Liver (tissue), 9 donors: ENCODE measurements around the gene BEND7. TPM values are rescaled to one million over a fixed set of nuclear protein-coding genes. Genes with fewer than 3 reads are reported as not detected.

Experiments used
- DNase-seq: peaks from one replicate; pipeline ENCODE4 v3.0.0-alpha.2; 2017; ENCODE audit warnings: low spot score
- H3K27ac ChIP-seq, 2 donors: one replicate each; pipeline ENCODE4 v1.7.0; 2013; ENCODE audit warnings: inconsistent platforms in 2 of 2, low read length in 2 of 2, control low read depth in 1 of 2, low read depth in 1 of 2, mild to moderate bottlenecking in 1 of 2
- H3K27me3 ChIP-seq, 4 donors: one replicate each; pipeline versions ENCODE4 v1.6.1 to v1.7.0; 2013; ENCODE audit warnings: low read length in 3 of 4, inconsistent platforms in 1 of 4, mild to moderate bottlenecking in 1 of 4, moderate library complexity in 1 of 4; ENCODE audit not compliant: control insufficient read depth in 4 of 4, insufficient read depth in 4 of 4
- H3K36me3 ChIP-seq, 4 donors: one replicate each; pipeline versions ENCODE4 v1.6.1 to v1.7.0; 2013; ENCODE audit warnings: low read length in 3 of 4, mild to moderate bottlenecking in 3 of 4, low read depth in 1 of 4, moderate library complexity in 1 of 4; ENCODE audit not compliant: control insufficient read depth in 4 of 4, insufficient read depth in 3 of 4
- H3K4me1 ChIP-seq, 4 donors: one replicate each; pipeline versions ENCODE4 v1.6.1 to v1.7.0; 2013; ENCODE audit warnings: low read length in 3 of 4, mild to moderate bottlenecking in 3 of 4, moderate library complexity in 1 of 4; ENCODE audit not compliant: control insufficient read depth in 4 of 4, insufficient read depth in 4 of 4
- H3K4me3 ChIP-seq, 3 donors: one replicate each; pipeline versions ENCODE4 v1.6.1 to v1.7.0; 2013; ENCODE audit warnings: low read length in 3 of 3, control low read depth in 1 of 3, low read depth in 1 of 3, mild to moderate bottlenecking in 1 of 3
- H3K9ac ChIP-seq, 2 donors: one replicate each; pipeline ENCODE4 v1.7.0; 2013; ENCODE audit warnings: low read length in 2 of 2, mild to moderate bottlenecking in 2 of 2, moderate library complexity in 2 of 2, control low read depth in 1 of 2, low read depth in 1 of 2
- H3K9me3 ChIP-seq, 4 donors: one replicate each; pipeline versions ENCODE4 v1.6.1 to v1.7.0; 2013; ENCODE audit warnings: low read length in 3 of 4; ENCODE audit not compliant: control insufficient read depth in 4 of 4
- EGR1 ChIP-seq, 2 donors: IDR thresholded peaks; 2 replicates each; pipeline ENCODE4 v1.6.1; 2016 to 2018; ENCODE audit warnings: antibody characterized with exemption in 2 of 2, low read depth in 2 of 2
- FOXA1 ChIP-seq: IDR thresholded peaks from 2 replicates; pipeline ENCODE4 v1.6.1; 2016; ENCODE audit warnings: antibody characterized with exemption
- GABPA ChIP-seq, 2 donors: IDR thresholded peaks in 1 of 2; conservative IDR thresholded peaks in 1 of 2; 2 replicates each; pipeline ENCODE4 v1.6.1; 2016; ENCODE audit warnings: antibody characterized with exemption in 2 of 2, mild to moderate bottlenecking in 1 of 2, moderate library complexity in 1 of 2
- HNF4A ChIP-seq, 2 donors: conservative IDR thresholded peaks; 2 replicates each; pipeline ENCODE4 v1.6.1; 2016; ENCODE audit warnings: antibody characterized with exemption in 2 of 2, mild to moderate bottlenecking in 2 of 2
- HNF4G ChIP-seq: IDR thresholded peaks from 2 replicates; pipeline ENCODE4 v1.6.1; 2016; ENCODE audit warnings: antibody characterized with exemption
- NR2F2 ChIP-seq: IDR thresholded peaks from 2 replicates; pipeline ENCODE4 v1.6.1; 2016; ENCODE audit warnings: antibody characterized with exemption
- RAD21 ChIP-seq, 2 donors: IDR thresholded peaks; 2 replicates each; pipeline ENCODE4 v1.6.1; 2016; ENCODE audit warnings: antibody characterized with exemption in 2 of 2, mild to moderate bottlenecking in 2 of 2
- RXRA ChIP-seq, 2 donors: IDR thresholded peaks; 2 replicates each; pipeline ENCODE4 v1.6.1; 2017 to 2018; ENCODE audit warnings: antibody characterized with exemption in 2 of 2, mild to moderate bottlenecking in 1 of 2
- SP1 ChIP-seq: IDR thresholded peaks from 2 replicates; pipeline ENCODE4 v1.6.1; 2018; ENCODE audit warnings: antibody characterized with exemption, mild to moderate bottlenecking
- YY1 ChIP-seq: IDR thresholded peaks from 2 replicates; pipeline ENCODE4 v1.6.1; 2016; ENCODE audit warnings: antibody characterized with exemption, mild to moderate bottlenecking
- WGBS: extraction: QIAGEN DNeasy Blood & Tissue Kit; methylation state at CpG from one replicate; pipeline ENCODE4 v1.1.7; 2013; 5-methylcytosine and 5-hydroxymethylcytosine counted together
- polyA plus RNA-seq, 2 donors: library from polyadenylated mRNA; stranded (reverse) in 1 of 2; unstranded in 1 of 2; fragments of 200-250 nt in 1 of 2; fragments of >200 nt in 1 of 2; fragmentation: Nextera tagmentation in 1 of 2; extraction: Ambion mirVana in 1 of 2; gene quantifications; one replicate each; pipeline versions ENCODE4 v1.2.1 to v1.2.3, GENCODE V29; 2013 to 2015
- total RNA-seq, 2 donors: library from RNA; depleted of rRNA; stranded (reverse); fragments of >200 nt; gene quantifications; one replicate each; pipeline ENCODE4 v1.2.3, GENCODE V29; 2014
- TF ChIP-seq, protein P1 (sequence below): fragments of 150-350 bp; IDR thresholded peaks from 2 replicates; pipeline ENCODE4 v1.5.1; 2017; ENCODE audit warnings: improper control_type of control experiment, low read depth, low read length; ENCODE audit not compliant: missing input control
- TF ChIP-seq, protein P2 (sequence below): IDR thresholded peaks from 2 replicates; pipeline ENCODE4 v1.6.1; 2016; ENCODE audit warnings: antibody characterized with exemption, mild to moderate bottlenecking
- TF ChIP-seq, protein P3 (sequence below): IDR thresholded peaks from 2 replicates; pipeline ENCODE4 v1.6.1; 2016; ENCODE audit warnings: antibody characterized with exemption
- TF ChIP-seq, protein P4 (sequence below): IDR thresholded peaks from 2 replicates; pipeline ENCODE4 v1.6.1; 2016; ENCODE audit warnings: antibody characterized with exemption
- TF ChIP-seq, protein P5 (sequence below): IDR thresholded peaks from 2 replicates; pipeline ENCODE4 v1.6.1; 2016; ENCODE audit warnings: antibody characterized with exemption
- donor health status: healthy.
- donor health status: healthy.
- donor health status: healthy.
- donor health status: healthy.
- donor health status: healthy.

BEND7 gene
- total and polyA plus RNA-seq, 4 donors: 4.1 to 10.1 (median 5.5) TPM

DNA sequence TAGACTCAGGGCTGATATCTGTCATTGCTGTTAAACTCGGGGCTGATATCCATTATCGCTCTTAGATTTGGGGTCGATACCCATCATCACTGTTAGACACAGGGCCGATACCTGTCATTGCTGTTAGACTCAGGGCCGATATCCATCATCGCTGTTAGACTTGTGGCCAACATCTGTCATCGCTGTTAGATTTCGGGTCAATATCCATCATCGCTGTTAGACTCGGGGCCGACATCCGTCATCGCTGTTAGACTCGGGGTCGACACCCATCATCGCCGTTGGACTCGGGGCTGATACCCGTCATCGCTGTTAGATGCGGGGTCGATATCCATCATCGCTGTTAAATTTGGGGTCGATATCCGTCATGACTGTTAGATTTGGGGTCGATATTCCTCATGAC lies 54.8 kb downstream of the BEND7 start:
- 98% methylated on average over 26 of the region's 26 CpGs for WGBS
- TF ChIP-seq, protein P1, sequence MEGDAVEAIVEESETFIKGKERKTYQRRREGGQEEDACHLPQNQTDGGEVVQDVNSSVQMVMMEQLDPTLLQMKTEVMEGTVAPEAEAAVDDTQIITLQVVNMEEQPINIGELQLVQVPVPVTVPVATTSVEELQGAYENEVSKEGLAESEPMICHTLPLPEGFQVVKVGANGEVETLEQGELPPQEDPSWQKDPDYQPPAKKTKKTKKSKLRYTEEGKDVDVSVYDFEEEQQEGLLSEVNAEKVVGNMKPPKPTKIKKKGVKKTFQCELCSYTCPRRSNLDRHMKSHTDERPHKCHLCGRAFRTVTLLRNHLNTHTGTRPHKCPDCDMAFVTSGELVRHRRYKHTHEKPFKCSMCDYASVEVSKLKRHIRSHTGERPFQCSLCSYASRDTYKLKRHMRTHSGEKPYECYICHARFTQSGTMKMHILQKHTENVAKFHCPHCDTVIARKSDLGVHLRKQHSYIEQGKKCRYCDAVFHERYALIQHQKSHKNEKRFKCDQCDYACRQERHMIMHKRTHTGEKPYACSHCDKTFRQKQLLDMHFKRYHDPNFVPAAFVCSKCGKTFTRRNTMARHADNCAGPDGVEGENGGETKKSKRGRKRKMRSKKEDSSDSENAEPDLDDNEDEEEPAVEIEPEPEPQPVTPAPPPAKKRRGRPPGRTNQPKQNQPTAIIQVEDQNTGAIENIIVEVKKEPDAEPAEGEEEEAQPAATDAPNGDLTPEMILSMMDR: no peak
- no peak for TF ChIP-seq YY1
- no peak for TF ChIP-seq SP1
- TF ChIP-seq, protein P2, sequence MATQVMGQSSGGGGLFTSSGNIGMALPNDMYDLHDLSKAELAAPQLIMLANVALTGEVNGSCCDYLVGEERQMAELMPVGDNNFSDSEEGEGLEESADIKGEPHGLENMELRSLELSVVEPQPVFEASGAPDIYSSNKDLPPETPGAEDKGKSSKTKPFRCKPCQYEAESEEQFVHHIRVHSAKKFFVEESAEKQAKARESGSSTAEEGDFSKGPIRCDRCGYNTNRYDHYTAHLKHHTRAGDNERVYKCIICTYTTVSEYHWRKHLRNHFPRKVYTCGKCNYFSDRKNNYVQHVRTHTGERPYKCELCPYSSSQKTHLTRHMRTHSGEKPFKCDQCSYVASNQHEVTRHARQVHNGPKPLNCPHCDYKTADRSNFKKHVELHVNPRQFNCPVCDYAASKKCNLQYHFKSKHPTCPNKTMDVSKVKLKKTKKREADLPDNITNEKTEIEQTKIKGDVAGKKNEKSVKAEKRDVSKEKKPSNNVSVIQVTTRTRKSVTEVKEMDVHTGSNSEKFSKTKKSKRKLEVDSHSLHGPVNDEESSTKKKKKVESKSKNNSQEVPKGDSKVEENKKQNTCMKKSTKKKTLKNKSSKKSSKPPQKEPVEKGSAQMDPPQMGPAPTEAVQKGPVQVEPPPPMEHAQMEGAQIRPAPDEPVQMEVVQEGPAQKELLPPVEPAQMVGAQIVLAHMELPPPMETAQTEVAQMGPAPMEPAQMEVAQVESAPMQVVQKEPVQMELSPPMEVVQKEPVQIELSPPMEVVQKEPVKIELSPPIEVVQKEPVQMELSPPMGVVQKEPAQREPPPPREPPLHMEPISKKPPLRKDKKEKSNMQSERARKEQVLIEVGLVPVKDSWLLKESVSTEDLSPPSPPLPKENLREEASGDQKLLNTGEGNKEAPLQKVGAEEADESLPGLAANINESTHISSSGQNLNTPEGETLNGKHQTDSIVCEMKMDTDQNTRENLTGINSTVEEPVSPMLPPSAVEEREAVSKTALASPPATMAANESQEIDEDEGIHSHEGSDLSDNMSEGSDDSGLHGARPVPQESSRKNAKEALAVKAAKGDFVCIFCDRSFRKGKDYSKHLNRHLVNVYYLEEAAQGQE: no peak
- TF ChIP-seq FOXA1: no peak
- TF ChIP-seq NR2F2: no peak
- no peak for TF ChIP-seq HNF4A (conservative IDR thresholded peaks at IDR 0.05)
- TF ChIP-seq, protein P3, sequence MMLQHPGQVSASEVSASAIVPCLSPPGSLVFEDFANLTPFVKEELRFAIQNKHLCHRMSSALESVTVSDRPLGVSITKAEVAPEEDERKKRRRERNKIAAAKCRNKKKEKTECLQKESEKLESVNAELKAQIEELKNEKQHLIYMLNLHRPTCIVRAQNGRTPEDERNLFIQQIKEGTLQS: no peak
- TF ChIP-seq, protein P4, sequence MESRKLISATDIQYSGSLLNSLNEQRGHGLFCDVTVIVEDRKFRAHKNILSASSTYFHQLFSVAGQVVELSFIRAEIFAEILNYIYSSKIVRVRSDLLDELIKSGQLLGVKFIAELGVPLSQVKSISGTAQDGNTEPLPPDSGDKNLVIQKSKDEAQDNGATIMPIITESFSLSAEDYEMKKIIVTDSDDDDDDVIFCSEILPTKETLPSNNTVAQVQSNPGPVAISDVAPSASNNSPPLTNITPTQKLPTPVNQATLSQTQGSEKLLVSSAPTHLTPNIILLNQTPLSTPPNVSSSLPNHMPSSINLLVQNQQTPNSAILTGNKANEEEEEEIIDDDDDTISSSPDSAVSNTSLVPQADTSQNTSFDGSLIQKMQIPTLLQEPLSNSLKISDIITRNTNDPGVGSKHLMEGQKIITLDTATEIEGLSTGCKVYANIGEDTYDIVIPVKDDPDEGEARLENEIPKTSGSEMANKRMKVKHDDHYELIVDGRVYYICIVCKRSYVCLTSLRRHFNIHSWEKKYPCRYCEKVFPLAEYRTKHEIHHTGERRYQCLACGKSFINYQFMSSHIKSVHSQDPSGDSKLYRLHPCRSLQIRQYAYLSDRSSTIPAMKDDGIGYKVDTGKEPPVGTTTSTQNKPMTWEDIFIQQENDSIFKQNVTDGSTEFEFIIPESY: no peak
- TF ChIP-seq GABPA (IDR thresholded peaks at IDR 0.05 in 1 of 2, conservative IDR thresholded peaks at IDR 0.05 in 1 of 2): no peak
- TF ChIP-seq HNF4G: no peak
- TF ChIP-seq, protein P5, sequence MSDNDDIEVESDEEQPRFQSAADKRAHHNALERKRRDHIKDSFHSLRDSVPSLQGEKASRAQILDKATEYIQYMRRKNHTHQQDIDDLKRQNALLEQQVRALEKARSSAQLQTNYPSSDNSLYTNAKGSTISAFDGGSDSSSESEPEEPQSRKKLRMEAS: no peak
- TF ChIP-seq RXRA (IDR thresholded peaks at IDR 0.05): no peak
- Histone ChIP-seq H3K9me3 (no peaks in the 10 kb centered on the region), H3K4me3 (no peak overlapping the region), H3K36me3 (peaks cover 0 to 11% (median 3%) of the 10 kb centered on the region in 4 donors), H3K27ac (no peak overlapping the region), H3K9ac (no peak overlapping the region), H3K4me1 (no peaks in the 10 kb centered on the region), H3K27me3 (no peaks in the 10 kb centered on the region)
- no peak for DNase-seq

DNA sequence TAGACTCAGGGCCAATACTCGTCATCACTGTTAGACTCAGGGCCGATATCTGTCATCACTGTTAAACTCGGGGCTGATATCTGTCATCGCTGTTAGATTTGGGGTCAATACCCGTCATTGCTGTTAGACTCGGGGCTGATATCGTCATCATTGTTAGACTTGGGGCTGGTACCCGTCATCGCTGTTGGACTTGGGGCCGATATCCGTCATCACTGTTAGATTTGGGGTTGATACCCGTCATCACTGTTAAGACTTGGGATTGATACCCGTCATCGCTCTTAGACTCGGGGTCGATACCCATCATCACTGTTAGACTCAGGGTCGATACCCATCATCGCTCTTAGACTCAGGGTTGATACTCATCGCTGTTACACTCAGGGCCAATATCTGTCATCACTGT lies 56.5 kb downstream of the BEND7 start:
- no peak for DNase-seq
- H3K27me3 ChIP-seq: no peaks in the 10 kb centered on the region
- no peak for TF ChIP-seq NR2F2
- TF ChIP-seq HNF4A (conservative IDR thresholded peaks at IDR 0.05): no peak
- TF ChIP-seq SP1: no peak
- TF ChIP-seq, protein P5: no peak
- TF ChIP-seq RXRA (IDR thresholded peaks at IDR 0.05): no peak
- TF ChIP-seq, protein P3: no peak
- TF ChIP-seq RAD21 (IDR thresholded peaks at IDR 0.05): no peak
- no peak for TF ChIP-seq YY1
- no peak for TF ChIP-seq EGR1 (IDR thresholded peaks at IDR 0.05; ENCODE audit: low read depth in 2 of 2)
- no peak for TF ChIP-seq HNF4G
- TF ChIP-seq, protein P1: no peak
- H3K4me1 ChIP-seq: no peaks in the 10 kb centered on the region
- no peak overlapping the region for H3K27ac ChIP-seq
- H3K9ac ChIP-seq: no peak overlapping the region
- H3K36me3 ChIP-seq: peaks cover 0 to 11% (median 3%) of the 10 kb centered on the region in 4 donors
- WGBS: 97% methylated on average over 19 of the region's 19 CpGs
- no peak overlapping the region for H3K4me3 ChIP-seq
- H3K9me3 ChIP-seq: no peaks in the 10 kb centered on the region
